ENCODE data around the gene IL9R. TPM values are rescaled to one million over a fixed set of nuclear protein-coding genes. Genes with fewer than 3 reads are reported as not detected.

The IL9R gene
- under 1 TPM in 1 of 9 donors, not detected in 8; 0.16 TPM for total RNA-seq
- polyA plus RNA-seq, result not detected
- long read RNA-seq, donor 1, result 0 reads
- long read RNA-seq, donor 2, result 0 reads
- long read RNA-seq, donor 3, result 0 reads

- Histone ChIP-seq H3K9me3 (no peaks in the 10 kb centered on the region), H3K4me1 (no peaks in the 10 kb centered on the region), H3K27me3 (no peaks in the 10 kb centered on the region), H3K27ac (no peak within 1 kb of the TSS), H3K4me3 (no peak within 1 kb of the TSS), H3K36me3 (no peaks in the 10 kb centered on the region)
- DNase-seq, result no peak
- no peak for ATAC-seq
- TF ChIP-seq CTCF (IDR thresholded peaks at IDR 0.05) (no peak), POLR2A (IDR thresholded peaks at IDR 0.05) (no peak)
- 53 to 66% (median 60%) methylated on average over 5 of the region's 5 CpGs; no CpG with 5 or more reads in 1 of the 4 donors for WGBS, 4 donors
- intact Hi-C loops (cut with DNase I), result no loop called here
Measured at GRCh38 chrX:155997436-155997835, at the start of gene IL9R. TSS of gene IL9R (plus strand) at chrX:155997696. CDS start at chrX:155997760, 64 bp downstream.

- 30 to 52% (median 41%) methylated on average over 2 of the region's 2 CpGs for WGBS, 4 donors
- no peaks in the 10 kb centered on the region for H3K27me3 ChIP-seq
- intact Hi-C loops (cut with DNase I), result no loop called here
- H3K4me1 ChIP-seq, result no peaks in the 10 kb centered on the region
- DNase-seq (no peak), ATAC-seq (no peak)
- H3K36me3 ChIP-seq, result peaks cover 0 to 6% (median 0%) of the 10 kb centered on the region in 9 donors
- no peak overlapping the region for H3K27ac ChIP-seq
- H3K9me3 ChIP-seq, result no peaks in the 10 kb centered on the region
- no peak for TF ChIP-seq CTCF (IDR thresholded peaks at IDR 0.05)
- no peak for TF ChIP-seq POLR2A (IDR thresholded peaks at IDR 0.05)
- no peak overlapping the region for H3K4me3 ChIP-seq
Measured at GRCh38 chrX:155949098-155949497, 48.4 kb upstream of the IL9R start.

- Histone ChIP-seq H3K4me3 (no peak overlapping the region), H3K36me3 (no peaks in the 10 kb centered on the region), H3K9me3 (no peaks in the 10 kb centered on the region), H3K4me1 (no peaks in the 10 kb centered on the region), H3K27me3 (peaks cover 0 to 4% (median 0%) of the 10 kb centered on the region in 9 donors), H3K27ac (no peak overlapping the region)
- DNase-seq (no peak), ATAC-seq (no peak)
- intact Hi-C loops (cut with DNase I), result no loop called here
- no peak for TF ChIP-seq CTCF (IDR thresholded peaks at IDR 0.05)
- TF ChIP-seq POLR2A (IDR thresholded peaks at IDR 0.05), result no peak
- WGBS, 4 donors, result 53 to 69% (median 65%) methylated on average over 3 of the region's 3 CpGs
Measured at GRCh38 chrX:155951237-155951789, 46.2 kb upstream of the IL9R start.

- no peak overlapping the region for H3K27ac ChIP-seq
- no peak for ATAC-seq
- no peak for DNase-seq
- intact Hi-C loops (cut with DNase I), result no loop called here
- WGBS, 4 donors, result 59 to 68% (median 67%) methylated on average over 3 of the region's 3 CpGs
- TF ChIP-seq CTCF (IDR thresholded peaks at IDR 0.05) (no peak), POLR2A (IDR thresholded peaks at IDR 0.05) (no peak)
- H3K4me3 ChIP-seq, result no peak overlapping the region
- no peaks in the 10 kb centered on the region for H3K36me3 ChIP-seq
- no peaks in the 10 kb centered on the region for H3K9me3 ChIP-seq
- peaks cover 0 to 4% (median 0%) of the 10 kb centered on the region in 9 donors for H3K27me3 ChIP-seq
- no peaks in the 10 kb centered on the region for H3K4me1 ChIP-seq
Measured at GRCh38 chrX:155953055-155953454, 44.4 kb upstream of the IL9R start.
